Progenitor cell of endocrine pancreas (in vitro differentiated cells): Measurements from ENCODE around the gene ADARB2. TPM values are rescaled to one million over a fixed set of nuclear protein-coding genes. Genes with fewer than 3 reads are reported as not detected.

ENCODE experiments used
- DNase-seq: peaks from one replicate; pipeline ENCODE4 v3.0.0; 2021; ENCODE audit warnings: low spot score; ENCODE audit not compliant: unreplicated experiment
- H3K27ac Mint-ChIP-seq: 2 replicates; pipeline ENCODE4 v1.8.0; 2021; ENCODE audit warnings: mild to moderate bottlenecking, moderate library complexity, mixed read lengths
- H3K27me3 Mint-ChIP-seq: 2 replicates; pipeline ENCODE4 v1.8.0; 2021; ENCODE audit warnings: mixed read lengths
- H3K36me3 Mint-ChIP-seq: 2 replicates; pipeline ENCODE4 v1.8.0; 2022; ENCODE audit warnings: mixed read lengths; ENCODE audit not compliant: insufficient read depth
- H3K4me1 Mint-ChIP-seq: 2 replicates; pipeline ENCODE4 v1.8.0; 2021; ENCODE audit warnings: low read depth, mixed read lengths
- H3K4me3 Mint-ChIP-seq: 2 replicates; pipeline ENCODE4 v1.8.0; 2021; ENCODE audit warnings: low read depth, mild to moderate bottlenecking, moderate library complexity, mixed read lengths
- H3K9me3 Mint-ChIP-seq: 2 replicates; pipeline ENCODE4 v1.8.0; 2021; ENCODE audit warnings: low read depth, mixed read lengths
- CTCF ChIP-seq: fragments of 200-600 bp; sonication (generic); IDR thresholded peaks from one replicate; pipeline ENCODE4 v1.5.0; 2021; ENCODE audit warnings: antibody characterized with exemption, mild to moderate bottlenecking; ENCODE audit not compliant: unreplicated experiment
- total RNA-seq: library from RNA; stranded (reverse); gene quantifications from 2 replicates; pipeline ENCODE4 v1.2.1, GENCODE V29; 2021

The ADARB2 gene
- total RNA-seq, 1 donor from 2014 or later, result 1.3 TPM

- peaks cover 25% of the 10 kb centered on the region for H3K27me3 Mint-ChIP-seq
- no peak for DNase-seq
- H3K4me3 Mint-ChIP-seq, result no peak overlapping the region
- H3K9me3 Mint-ChIP-seq, result no peaks in the 10 kb centered on the region
- no peak overlapping the region for H3K27ac Mint-ChIP-seq
- no peaks in the 10 kb centered on the region for H3K36me3 Mint-ChIP-seq
- TF ChIP-seq CTCF, result no peak
- peaks cover 6% of the 10 kb centered on the region for H3K4me1 Mint-ChIP-seq
These were observed 341.1 kb downstream of the ADARB2 start for GRCh38 chr10:1396297-1396635.

GRCh38 chr10:1395481-1396296 is 341.6 kb downstream of the ADARB2 start:
- H3K4me3 Mint-ChIP-seq, result no peak overlapping the region
- H3K4me1 Mint-ChIP-seq, result peaks cover 5% of the 10 kb centered on the region
- no peaks in the 10 kb centered on the region for H3K9me3 Mint-ChIP-seq
- H3K27ac Mint-ChIP-seq, result no peak overlapping the region
- H3K36me3 Mint-ChIP-seq, result no peaks in the 10 kb centered on the region
- H3K27me3 Mint-ChIP-seq, result peaks cover 24% of the 10 kb centered on the region
- DNase-seq, result no peak
- no peak for TF ChIP-seq CTCF

- no peaks in the 10 kb centered on the region for H3K36me3 Mint-ChIP-seq
- peaks cover 3% of the 10 kb centered on the region for H3K4me1 Mint-ChIP-seq
- no peaks in the 10 kb centered on the region for H3K9me3 Mint-ChIP-seq
- H3K27ac Mint-ChIP-seq, result no peak overlapping the region
- no peak for DNase-seq
- no peak overlapping the region for H3K4me3 Mint-ChIP-seq
- TF ChIP-seq CTCF, result no peak
- H3K27me3 Mint-ChIP-seq, result peaks cover 20% of the 10 kb centered on the region
These were observed 342.3 kb downstream of the ADARB2 start for GRCh38 chr10:1395025-1395480.

GRCh38 chr10:1394155-1394912 is 343.0 kb downstream of the ADARB2 start:
- Mint-ChIP-seq H3K36me3 (no peaks in the 10 kb centered on the region), H3K27me3 (peaks cover 14% of the 10 kb centered on the region), H3K4me3 (no peak overlapping the region), H3K4me1 (no peaks in the 10 kb centered on the region), H3K9me3 (no peaks in the 10 kb centered on the region), H3K27ac (no peak overlapping the region)
- no peak for TF ChIP-seq CTCF
- no peak for DNase-seq

GRCh38 chr10:1393481-1393880 is 343.8 kb downstream of the ADARB2 start:
- no peaks in the 10 kb centered on the region for H3K36me3 Mint-ChIP-seq
- H3K4me3 Mint-ChIP-seq, result no peak overlapping the region
- no peak for TF ChIP-seq CTCF
- H3K27me3 Mint-ChIP-seq, result peaks cover 8% of the 10 kb centered on the region
- no peaks in the 10 kb centered on the region for H3K9me3 Mint-ChIP-seq
- H3K27ac Mint-ChIP-seq, result no peak overlapping the region
- no peak for DNase-seq
- H3K4me1 Mint-ChIP-seq, result no peaks in the 10 kb centered on the region
